LNCAP (cell line): ENCODE data around the gene CXorf49.

Source experiments
- CTCF ChIP-seq: fragments of 450-650 bp; IDR thresholded peaks from 2 replicates; pipeline ENCODE4 v1.5.1; 2017; ENCODE audit warnings: mild to moderate bottlenecking

The CXorf49 gene

GRCh38 chrX:71667328-71668247 lies 50.5 kb downstream of the CXorf49 start, which contains the start of gene LOC101059915:
LOC101059915 (plus strand) TSS chrX:71667546.
- TF ChIP-seq CTCF: no peak

GRCh38 chrX:71666240-71667223 lies 51.6 kb downstream of the CXorf49 start:
- no peak for TF ChIP-seq CTCF

- TF ChIP-seq CTCF: no peak
Observed at GRCh38 chrX:71665747-71666146, 52.3 kb downstream of the CXorf49 start.

- no peak for TF ChIP-seq CTCF
Observed at GRCh38 chrX:71664889-71665491, 53.1 kb downstream of the CXorf49 start.
